HTR-8/SVneo (cell line): Measurements from ENCODE around the gene CRTC2.
"Not testable (repeated sequence)": the region's sequence is repeated elsewhere in the genome, so short reads cannot be mapped to it uniquely, and the experiment has no call there.

Experiments used
- DNase-seq: peaks from one replicate; pipeline ENCODE4 v3.0.0; 2011; ENCODE audit warnings: low spot score, mixed read lengths; ENCODE audit not compliant: insufficient read length
- FAIRE-seq: peaks from 2 replicates; lab custom pipeline; 2011; peaks lifted over from hg19 to GRCh38; lab: Jason Lieb, UNC

Gene CRTC2

DNA sequence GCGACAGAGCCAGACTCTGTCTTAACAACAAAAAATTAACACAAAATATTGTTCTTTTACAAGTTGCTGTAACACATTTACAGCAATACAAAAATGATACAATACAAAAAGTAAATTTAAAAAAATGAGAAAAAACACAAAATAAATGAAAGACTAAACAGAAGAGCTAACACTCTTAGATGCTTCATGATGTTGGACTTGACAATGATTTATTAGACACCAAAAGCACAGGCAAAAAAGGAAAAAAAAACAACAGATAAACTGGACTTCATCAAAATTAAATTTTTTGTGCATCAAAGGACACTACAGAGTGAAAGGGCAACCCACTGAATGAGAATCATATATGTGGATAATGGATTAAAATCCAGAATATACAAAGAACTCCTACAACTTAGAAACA is 52.0 kb downstream of the CRTC2 start:
- no peak for FAIRE-seq
- DNase-seq, result no peak

DNA sequence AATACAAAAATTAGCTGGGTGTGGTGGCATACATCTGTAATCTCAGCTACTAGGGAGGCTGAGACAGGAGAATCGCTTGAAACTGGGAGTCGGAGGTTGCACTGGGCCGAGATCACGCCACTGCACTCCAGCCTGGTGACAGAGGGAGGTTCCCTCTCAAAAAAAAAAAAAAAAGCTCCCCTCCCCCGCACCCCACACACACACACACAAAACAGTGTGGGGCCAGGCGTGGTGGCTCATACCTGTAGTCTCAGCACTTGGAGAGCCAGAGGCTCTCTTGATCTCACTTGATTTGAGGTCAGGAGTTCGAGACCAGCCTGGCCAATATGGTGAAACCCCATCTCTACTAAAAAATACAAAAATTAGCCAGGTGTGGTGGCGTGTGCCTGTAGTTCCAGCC is 52.5 kb downstream of the CRTC2 start:
- FAIRE-seq, result not testable (repeated sequence)

DNA sequence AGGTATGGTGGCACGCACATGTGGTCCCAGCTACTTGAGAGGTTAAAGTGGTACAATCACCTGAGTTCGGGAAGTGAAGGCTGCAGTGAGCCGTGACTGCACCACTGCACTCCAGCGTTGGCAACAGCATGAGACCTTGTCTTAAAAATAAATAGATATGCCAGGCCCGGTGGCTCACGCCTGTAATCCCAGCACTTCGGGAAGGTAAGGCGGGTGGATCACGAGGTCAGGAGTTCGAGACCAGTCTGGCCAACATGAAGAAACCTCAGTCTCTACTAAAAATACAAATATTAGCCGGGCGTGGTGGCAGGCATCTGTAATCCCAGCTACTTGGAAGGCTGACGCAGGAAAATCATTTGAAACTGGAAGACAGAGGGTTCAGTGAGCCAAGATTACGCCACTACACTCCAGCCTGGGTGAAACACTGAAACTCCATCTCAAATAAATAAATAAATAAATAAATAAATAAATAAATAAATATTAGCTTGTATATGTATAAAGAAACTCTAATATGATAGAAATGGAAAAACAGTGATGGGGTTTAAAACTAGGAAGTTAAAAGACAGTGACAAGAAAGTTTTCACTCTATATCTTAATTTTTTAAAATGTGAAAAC is 54.5 kb downstream of the CRTC2 start:
- no peak for DNase-seq
- FAIRE-seq, result no peak

More for the DNA sequence above, 52.5 kb downstream of the CRTC2 start:
- not testable (repeated sequence) for DNase-seq

DNA sequence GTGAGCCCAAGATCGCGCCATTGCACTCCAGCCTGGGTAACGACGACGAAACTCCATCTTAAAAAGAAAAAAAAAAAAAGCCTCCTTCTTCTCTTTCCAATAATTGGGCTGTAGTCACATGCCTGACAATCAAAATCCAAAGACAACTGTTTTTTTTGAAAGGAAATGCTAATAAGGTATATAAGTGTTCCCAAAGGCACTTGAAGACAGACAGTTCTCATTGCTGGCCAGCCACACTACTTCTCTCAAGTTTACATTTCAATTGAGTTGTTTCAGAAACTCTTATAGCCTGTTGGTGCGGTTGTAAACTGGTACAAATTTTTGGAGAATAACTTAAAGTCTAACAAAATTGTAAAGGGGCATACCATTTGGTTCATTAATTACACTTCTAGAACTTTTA is 58.9 kb downstream of the CRTC2 start:
- FAIRE-seq, result no peak

More for the DNA sequence above, 58.9 kb downstream of the CRTC2 start:
- no peak for DNase-seq
